NCI-H128 (cell line): ENCODE results near the gene MMS19.
"Not testable (repeated sequence)": the region's sequence is repeated elsewhere in the genome, so short reads cannot be mapped to it uniquely, and the experiment has no call there.

Source experiments
- DNase-seq: peaks from one replicate; lab custom pipeline; 2025; ENCODE audit not compliant: unreplicated experiment; lab: John Stamatoyannopoulos, UW

Gene MMS19

GRCh38 chr10:97529685-97530465 lies 31.7 kb upstream of the MMS19 start:
- DNase-seq = no peak

GRCh38 chr10:97528876-97529275 lies 30.7 kb upstream of the MMS19 start:
- DNase-seq = not testable (repeated sequence)

- no peak for DNase-seq
Observed at GRCh38 chr10:97525683-97526110, 27.5 kb upstream of the MMS19 start.

GRCh38 chr10:97525086-97525485 lies 26.9 kb upstream of the MMS19 start:
- no peak for DNase-seq

- DNase-seq = no peak
Observed at GRCh38 chr10:97522937-97523336, 24.7 kb upstream of the MMS19 start.

- DNase-seq = no peak
Observed at GRCh38 chr10:97522071-97522470, 23.8 kb upstream of the MMS19 start.

DNA sequence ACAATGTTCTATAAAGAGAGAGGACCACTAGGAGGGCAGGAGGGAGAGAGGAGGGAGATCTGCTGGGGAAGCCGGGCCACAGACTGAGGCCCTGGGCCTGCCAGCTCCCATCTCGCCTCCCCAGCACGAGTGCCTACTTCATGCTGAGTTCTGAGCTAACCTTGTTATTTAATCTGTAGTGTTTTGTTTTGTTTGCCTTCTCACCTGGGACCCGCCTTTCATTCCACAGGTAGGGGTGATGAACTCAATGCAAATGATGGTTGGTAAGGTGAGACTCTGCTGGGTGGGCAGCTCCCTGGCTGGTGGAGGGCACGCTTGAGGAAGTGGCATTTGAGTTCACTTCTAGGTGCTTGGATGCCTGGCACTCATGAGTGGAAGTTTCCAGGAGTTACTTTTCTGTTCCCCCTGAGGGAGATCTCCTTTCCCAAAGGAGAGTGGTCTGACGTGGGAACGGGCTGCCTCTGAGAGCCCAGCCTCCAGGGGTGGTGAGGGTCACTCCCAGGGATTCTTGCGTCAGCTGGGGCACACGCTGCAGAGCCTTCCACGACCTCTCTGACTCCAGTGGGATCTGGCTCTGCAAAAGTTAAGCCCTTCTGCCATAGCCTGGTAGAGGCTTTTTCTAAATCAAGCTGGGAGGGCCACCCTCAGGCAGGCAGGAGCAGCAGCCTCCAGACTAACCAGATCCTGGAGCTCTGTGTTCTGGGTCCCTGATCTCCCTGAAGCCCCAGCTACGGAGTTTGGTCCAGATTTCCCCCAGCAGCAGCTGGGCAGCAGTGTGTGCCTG lies 22.9 kb upstream of the MMS19 start:
- DNase-seq = no peak

- no peak for DNase-seq
Observed at GRCh38 chr10:97520520-97520919, 22.3 kb upstream of the MMS19 start.

GRCh38 chr10:97519342-97519741 lies 21.1 kb upstream of the MMS19 start:
- DNase-seq = no peak

GRCh38 chr10:97518301-97519043 lies 20.2 kb upstream of the MMS19 start:
- DNase-seq = no peak

- DNase-seq = no peak
Observed at GRCh38 chr10:97517778-97518300, 19.6 kb upstream of the MMS19 start.

DNA sequence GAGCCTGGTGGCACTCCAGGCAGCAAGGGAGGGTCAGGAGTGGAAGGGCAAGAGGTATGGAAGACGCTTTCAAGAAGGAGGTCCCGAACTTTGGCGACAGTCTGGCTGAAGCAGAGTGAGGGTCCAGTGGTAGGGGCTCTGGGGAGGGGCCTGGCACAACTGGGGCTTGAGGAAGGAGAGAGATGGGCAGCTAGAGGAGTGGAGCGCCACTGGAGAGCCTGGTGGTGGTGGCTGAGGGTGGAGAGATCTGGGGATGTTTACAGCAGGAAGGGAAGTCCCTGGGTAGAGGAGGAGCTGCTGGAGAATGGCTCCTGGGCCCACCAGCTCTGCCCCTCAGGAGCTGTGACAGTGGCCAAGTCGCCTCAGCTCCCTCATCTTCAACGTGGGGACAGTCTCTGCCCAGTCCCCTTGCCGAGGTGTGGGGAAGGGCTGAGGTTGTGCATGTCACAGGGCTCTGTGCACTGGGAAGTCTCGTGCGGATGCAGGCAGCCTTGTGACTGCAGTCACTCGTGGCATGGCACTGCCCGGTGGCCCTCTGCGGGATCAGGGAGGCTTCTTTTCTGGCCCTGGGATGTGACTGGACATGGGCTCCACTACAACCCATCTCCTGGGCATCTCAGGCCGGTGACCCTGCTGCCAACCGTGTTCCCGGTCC lies 19.0 kb upstream of the MMS19 start:
- DNase-seq = no peak

DNA sequence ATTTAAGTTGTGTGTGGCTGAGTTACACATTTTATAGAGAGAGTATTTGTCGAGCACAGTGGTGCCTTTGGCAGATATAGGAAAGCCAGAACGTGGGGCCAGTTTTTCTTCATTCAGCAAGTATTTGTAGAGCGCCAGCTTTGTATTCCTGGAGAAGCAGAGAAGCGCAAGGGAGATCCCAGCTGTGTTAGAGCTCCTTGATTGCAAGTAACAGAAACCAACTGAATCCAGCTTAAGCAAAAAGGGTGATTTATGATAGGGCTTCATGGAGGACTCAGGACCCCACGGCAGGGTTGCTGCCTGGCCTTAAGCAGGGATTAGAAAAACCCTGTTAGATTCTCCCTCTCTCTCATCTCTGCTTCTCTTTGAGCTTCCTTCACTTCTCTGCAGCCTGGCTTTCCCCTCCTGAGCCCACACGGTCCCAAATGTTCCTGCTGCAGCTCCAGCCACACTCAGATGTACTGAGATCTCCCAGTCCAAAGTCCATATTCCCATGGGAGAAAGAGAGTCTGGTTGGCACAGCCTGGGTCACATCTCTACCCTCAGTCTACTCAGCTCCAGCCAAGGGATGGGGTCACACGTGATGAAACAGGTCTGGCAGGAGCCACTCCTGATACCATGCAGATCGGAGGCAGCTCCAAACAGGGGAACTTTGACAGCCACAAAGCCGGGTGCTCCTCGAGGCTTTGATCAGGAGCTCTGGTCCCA lies 17.2 kb upstream of the MMS19 start:
- no peak for DNase-seq

DNA sequence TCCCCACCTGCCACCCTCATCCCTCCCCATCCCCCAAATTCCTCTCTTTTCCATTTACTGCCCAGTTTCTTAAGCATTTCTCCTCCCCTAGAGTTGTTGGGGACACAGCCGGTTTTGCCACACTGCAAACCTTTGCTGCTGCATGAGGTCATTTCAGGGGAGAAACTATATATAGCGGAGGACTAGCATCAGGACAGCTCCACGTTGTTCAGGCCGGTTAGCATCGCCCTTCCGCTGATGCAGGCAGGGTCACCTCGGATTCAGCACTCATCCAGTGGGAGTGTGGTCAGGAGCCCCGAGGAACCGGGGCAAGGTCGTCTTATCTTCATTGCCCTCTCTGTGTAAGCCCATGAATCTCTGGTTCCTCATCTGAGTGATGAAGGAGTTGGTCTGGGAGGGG lies 16.1 kb upstream of the MMS19 start:
- DNase-seq = no peak

- no peak for DNase-seq
Observed at GRCh38 chr10:97512993-97513392, 14.8 kb upstream of the MMS19 start.

GRCh38 chr10:97511711-97512440 lies 13.7 kb upstream of the MMS19 start:
- no peak for DNase-seq

- DNase-seq = no peak
Observed at GRCh38 chr10:97510686-97511085, 12.5 kb upstream of the MMS19 start.

DNA sequence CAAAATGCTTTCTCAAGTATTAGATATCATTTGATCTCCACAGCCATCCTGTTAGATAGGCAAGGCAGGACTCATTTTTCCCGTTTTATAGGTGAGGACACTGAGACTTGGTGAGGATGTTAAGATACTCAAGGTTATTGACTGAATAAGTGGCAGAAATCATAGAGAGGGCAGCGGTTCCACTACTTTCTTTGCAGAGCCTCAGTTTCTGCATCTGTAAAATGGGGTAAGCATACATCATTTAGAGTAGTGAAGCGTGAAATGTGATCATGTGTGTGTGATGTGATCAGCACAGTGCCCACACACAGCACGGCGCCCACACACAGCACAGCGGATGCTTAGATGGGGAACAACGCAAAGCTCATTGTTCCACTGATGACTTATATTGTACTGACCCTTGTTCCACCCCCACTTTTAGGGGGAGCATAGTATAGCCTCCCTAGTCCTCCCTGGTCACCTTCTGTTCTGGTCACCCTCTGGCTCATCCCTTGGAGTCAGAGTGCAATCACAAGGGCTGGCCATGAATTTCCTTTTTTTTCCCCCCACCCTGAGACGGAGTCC lies 11.0 kb upstream of the MMS19 start:
- DNase-seq = no peak

DNA sequence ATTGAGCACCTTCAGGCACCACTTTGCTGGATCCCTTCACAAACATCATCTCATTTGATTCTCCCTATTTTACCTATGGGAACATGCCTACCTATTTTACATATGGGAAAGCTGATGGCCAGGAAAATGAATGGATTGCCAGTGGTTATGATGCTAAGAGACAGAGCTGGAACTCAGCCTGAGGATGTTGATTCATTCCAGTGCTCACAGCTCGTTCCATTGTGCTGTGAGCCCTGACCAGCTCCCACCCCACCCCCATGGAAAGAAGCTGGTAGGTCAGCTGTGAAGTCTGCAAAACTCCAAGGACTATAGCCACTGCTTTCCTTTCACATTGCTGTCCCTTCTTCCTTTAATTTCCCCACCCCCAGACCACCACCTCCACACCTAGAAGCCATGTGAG lies 10.1 kb upstream of the MMS19 start:
- no peak for DNase-seq
